Measurements from ENCODE around the gene MYO7A.

DNA sequence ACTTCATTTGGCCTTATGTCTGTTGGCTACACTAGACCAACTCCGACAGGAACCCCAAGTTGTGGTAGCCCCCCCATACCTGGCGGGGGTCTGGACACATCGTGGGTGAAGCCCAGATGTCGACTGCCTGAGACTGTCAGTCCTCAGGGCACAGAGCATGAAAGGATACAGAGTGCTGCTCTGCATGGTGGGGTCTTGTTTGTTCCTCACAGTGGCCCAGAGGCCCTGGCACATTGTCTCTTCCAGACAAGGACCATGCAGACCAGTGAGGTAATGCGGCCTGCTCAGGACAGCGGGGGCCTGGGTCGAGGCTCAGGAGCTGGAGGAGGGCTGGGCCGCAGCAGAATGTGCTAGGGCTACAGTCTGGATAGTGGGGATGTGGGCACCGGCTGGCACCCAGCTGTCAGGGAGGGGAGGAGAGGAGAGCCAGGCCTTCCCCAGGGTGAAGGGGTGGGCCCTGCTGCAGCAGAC, 46.6 kb upstream of the MYO7A start:
- TF ChIP-seq, protein P1, sequence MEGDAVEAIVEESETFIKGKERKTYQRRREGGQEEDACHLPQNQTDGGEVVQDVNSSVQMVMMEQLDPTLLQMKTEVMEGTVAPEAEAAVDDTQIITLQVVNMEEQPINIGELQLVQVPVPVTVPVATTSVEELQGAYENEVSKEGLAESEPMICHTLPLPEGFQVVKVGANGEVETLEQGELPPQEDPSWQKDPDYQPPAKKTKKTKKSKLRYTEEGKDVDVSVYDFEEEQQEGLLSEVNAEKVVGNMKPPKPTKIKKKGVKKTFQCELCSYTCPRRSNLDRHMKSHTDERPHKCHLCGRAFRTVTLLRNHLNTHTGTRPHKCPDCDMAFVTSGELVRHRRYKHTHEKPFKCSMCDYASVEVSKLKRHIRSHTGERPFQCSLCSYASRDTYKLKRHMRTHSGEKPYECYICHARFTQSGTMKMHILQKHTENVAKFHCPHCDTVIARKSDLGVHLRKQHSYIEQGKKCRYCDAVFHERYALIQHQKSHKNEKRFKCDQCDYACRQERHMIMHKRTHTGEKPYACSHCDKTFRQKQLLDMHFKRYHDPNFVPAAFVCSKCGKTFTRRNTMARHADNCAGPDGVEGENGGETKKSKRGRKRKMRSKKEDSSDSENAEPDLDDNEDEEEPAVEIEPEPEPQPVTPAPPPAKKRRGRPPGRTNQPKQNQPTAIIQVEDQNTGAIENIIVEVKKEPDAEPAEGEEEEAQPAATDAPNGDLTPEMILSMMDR (IDR thresholded peaks at IDR 0.05): no peak
- TF ChIP-seq POLR2AphosphoS5 (IDR thresholded peaks at IDR 0.05) (no peak), POLR2A (IDR thresholded peaks at IDR 0.05) (no peak)
